H1 (cell line): Measurements from ENCODE around the gene HES5. TPM values are rescaled to one million over a fixed set of nuclear protein-coding genes. Genes with fewer than 3 reads are reported as not detected.

Experiments used
- CTCF ChIA-PET: fragments of 300-600 bp; sonication (Branson Sonifier 250); formaldehyde crosslinking; loops from one replicate; lab custom pipeline; 2021; ENCODE audit not compliant: partially characterized antibody; lab: Charles Lee
- POLR2A ChIA-PET: fragments of 300-600 bp; sonication (Branson Sonifier 250); formaldehyde crosslinking; loops from one replicate; lab custom pipeline; 2021; ENCODE audit warnings: inconsistent platforms; ENCODE audit not compliant: partially characterized antibody; lab: Charles Lee
- DNase-seq, 2 experiments: peaks; one replicate each; pipeline versions ENCODE4 v3.0.0 to v3.0.0-alpha.2; 2010 to 2022; ENCODE audit warnings: low spot score in 2 of 2, low read depth in 1 of 2, mixed read lengths in 1 of 2
- FAIRE-seq: peaks from 2 replicates; lab custom pipeline; 2011; peaks lifted over from hg19 to GRCh38; lab: Jason Lieb, UNC
- H2AFZ ChIP-seq: 2 replicates; pipeline ENCODE4 v1.8.1; 2012; ENCODE audit warnings: low read length, inconsistent platforms
- H2AK5ac ChIP-seq: 2 replicates; pipeline ENCODE4 v1.6.1; 2013; ENCODE audit warnings: low read depth, low read length
- H2BK120ac ChIP-seq: replicated peaks from 2 replicates; pipeline ENCODE3; 2013; ENCODE audit warnings: low read depth, low read length, inconsistent platforms
- H2BK12ac ChIP-seq: 2 replicates; pipeline ENCODE4 v1.6.1; 2013; ENCODE audit warnings: low read depth, low read length
- H2BK15ac ChIP-seq: 2 replicates; pipeline ENCODE4 v1.6.1; 2013; ENCODE audit warnings: low read length
- H2BK20ac ChIP-seq: 2 replicates; pipeline ENCODE4 v1.6.1; 2013; ENCODE audit warnings: low read length
- H2BK5ac ChIP-seq: 2 replicates; pipeline ENCODE4 v1.6.1; 2013; ENCODE audit warnings: low read depth, low read length
- H3K14ac ChIP-seq: 2 replicates; pipeline ENCODE4 v1.6.1; 2013; ENCODE audit warnings: inconsistent platforms; ENCODE audit not compliant: insufficient read length
- H3K18ac ChIP-seq: 2 replicates; pipeline ENCODE4 v1.6.1; 2013; ENCODE audit warnings: low read length; ENCODE audit errors: extremely low read depth
- H3K23ac ChIP-seq: 2 replicates; pipeline ENCODE4 v1.6.1; 2013; ENCODE audit warnings: inconsistent platforms; ENCODE audit not compliant: insufficient read length
- H3K23me2 ChIP-seq: 2 replicates; pipeline ENCODE4 v1.6.1; 2013; ENCODE audit warnings: low read depth, low read length
- H3K27ac ChIP-seq: 2 replicates; pipeline ENCODE4 v1.6.1; 2011; ENCODE audit warnings: low read depth, low read length, inconsistent platforms
- H3K27me3 ChIP-seq, 4 experiments: replicated peaks in 1 of 4; 1 replicate in 1 of 4; 2 replicates in 3 of 4; pipeline versions ENCODE4 v1.6.1 to v1.8.1; 2011 to 2013; ENCODE audit warnings: low read length in 3 of 4, mild to moderate bottlenecking in 3 of 4, inconsistent platforms in 2 of 4, mixed read lengths in 2 of 4, moderate library complexity in 1 of 4; ENCODE audit not compliant: control insufficient read depth in 3 of 4, insufficient read depth in 3 of 4; ENCODE audit errors: extremely low read depth in 1 of 4
- H3K36me3 ChIP-seq, 4 experiments: 2 replicates each; pipeline versions ENCODE4 v1.6.1 to v1.8.1; 2011 to 2013; ENCODE audit warnings: mild to moderate bottlenecking in 4 of 4, low read length in 3 of 4, moderate library complexity in 2 of 4, control low read depth in 1 of 4, inconsistent platforms in 1 of 4; ENCODE audit not compliant: insufficient read depth in 4 of 4, control insufficient read depth in 2 of 4
- H3K4ac ChIP-seq: replicated peaks from 2 replicates; pipeline ENCODE3; 2013; ENCODE audit warnings: low read length, low read depth, mixed read lengths, inconsistent platforms; ENCODE audit not compliant: insufficient read length
- H3K4me1 ChIP-seq, 4 experiments: replicated peaks in 1 of 4; 1 replicate in 1 of 4; 2 replicates in 3 of 4; pipeline versions ENCODE4 v1.6.1 to v1.8.1; 2011 to 2013; ENCODE audit warnings: low read length in 3 of 4, inconsistent platforms in 2 of 4, mixed read lengths in 1 of 4; ENCODE audit not compliant: insufficient read depth in 4 of 4, control insufficient read depth in 3 of 4
- H3K4me2 ChIP-seq, 2 experiments: 2 replicates each; pipeline versions ENCODE4 v1.6.1 to v1.8.1; 2011 to 2013; ENCODE audit warnings: low read depth in 2 of 2, low read length in 2 of 2, control low read depth in 1 of 2, inconsistent platforms in 1 of 2, mild to moderate bottlenecking in 1 of 2; ENCODE audit not compliant: insufficient read depth in 1 of 2
- H3K4me3 ChIP-seq, 4 experiments: fragments of 200-600, 300-600 bp in 1 of 4; sonication (generic), shearing (Covaris generic), sonication (Bioruptor Twin) in 1 of 4; 2 replicates each; pipeline versions ENCODE4 v1.5.1 to v1.8.1; 2011 to 2016; ENCODE audit warnings: low read length in 4 of 4, low read depth in 3 of 4, control low read depth in 2 of 4, inconsistent platforms in 2 of 4, mild to moderate bottlenecking in 2 of 4, mixed read lengths in 1 of 4, moderate library complexity in 1 of 4; ENCODE audit not compliant: insufficient read depth in 2 of 4; ENCODE audit errors: extremely low read depth in 1 of 4
- H3K56ac ChIP-seq: replicated peaks from 2 replicates; pipeline ENCODE3; 2013; ENCODE audit warnings: low read depth, mild to moderate bottlenecking, mixed read lengths, low read length, inconsistent platforms; ENCODE audit not compliant: insufficient read length
- H3K79me1 ChIP-seq: 2 replicates; pipeline ENCODE4 v1.6.1; 2013; ENCODE audit warnings: low read depth, low read length, control low read depth
- H3K79me2 ChIP-seq, 2 experiments: 2 replicates each; pipeline versions ENCODE4 v1.6.1 to v1.8.1; 2012 to 2013; ENCODE audit warnings: low read length in 2 of 2, mild to moderate bottlenecking in 2 of 2, inconsistent platforms in 1 of 2; ENCODE audit not compliant: insufficient read depth in 2 of 2, control insufficient read depth in 1 of 2
- H3K9ac ChIP-seq, 4 experiments: replicated peaks in 1 of 4; 1 replicate in 1 of 4; 2 replicates in 3 of 4; pipeline versions ENCODE4 v1.6.1 to v1.8.1; 2011 to 2013; ENCODE audit warnings: low read depth in 3 of 4, low read length in 3 of 4, control low read depth in 2 of 4, mild to moderate bottlenecking in 2 of 4, moderate library complexity in 2 of 4, inconsistent platforms in 1 of 4; ENCODE audit errors: extremely low read depth in 1 of 4
- H3K9me3 ChIP-seq, 2 experiments: 2 replicates each; pipeline versions ENCODE4 v1.6.1 to v1.8.1; 2012 to 2013; ENCODE audit warnings: mild to moderate bottlenecking in 2 of 2, moderate library complexity in 2 of 2, control low read depth in 1 of 2, inconsistent platforms in 1 of 2, low read depth in 1 of 2, low read length in 1 of 2, mixed read lengths in 1 of 2; ENCODE audit not compliant: insufficient read depth in 2 of 2
- H4K20me1 ChIP-seq, 2 experiments: replicated peaks in 1 of 2; 2 replicates each; pipeline versions ENCODE3 to v1.8.1; 2011 to 2013; ENCODE audit warnings: inconsistent platforms in 2 of 2, low read length in 2 of 2, mild to moderate bottlenecking in 1 of 2; ENCODE audit not compliant: insufficient read depth in 2 of 2, control insufficient read depth in 1 of 2
- H4K5ac ChIP-seq: 2 replicates; pipeline ENCODE4 v1.6.1; 2013; ENCODE audit warnings: low read length, low read depth, mixed read lengths, inconsistent platforms; ENCODE audit not compliant: insufficient read length
- H4K8ac ChIP-seq: 2 replicates; pipeline ENCODE4 v1.8.0; 2013; ENCODE audit warnings: mild to moderate bottlenecking, moderate library complexity, low read length, inconsistent platforms; ENCODE audit not compliant: insufficient read depth; ENCODE audit errors: extremely low read depth
- H4K91ac ChIP-seq: replicated peaks from 2 replicates; pipeline ENCODE3; 2013; ENCODE audit warnings: low read length, mixed read lengths, inconsistent platforms; ENCODE audit not compliant: insufficient read length
- BRCA1 ChIP-seq: IDR thresholded peaks from 2 replicates; pipeline ENCODE4 v1.6.1; 2012; ENCODE audit warnings: low read depth, low read length, improper control_type of control experiment
- CBX8 ChIP-seq: fragments of 300-800, 300-1000 bp; sonication (generic); IDR thresholded peaks from 2 replicates; pipeline ENCODE4 v1.7.1; 2016; ENCODE audit warnings: low read depth, low read length, borderline replicate concordance
- CHD2 ChIP-seq: IDR thresholded peaks from 2 replicates; pipeline ENCODE4 v1.6.1; 2012; ENCODE audit warnings: low read length, improper control_type of control experiment
- WGBS, 2 experiments: shearing (Covaris generic) in 1 of 2; methylation state at CpG; one replicate each; pipeline versions ENCODE4 v1.1.6 to v1.1.7; 2013 to 2015; ENCODE audit warnings: low lambda C conversion rate in 2 of 2, mixed read lengths in 2 of 2, inconsistent platforms in 1 of 2, low coverage in 1 of 2, missing lambda C conversion rate in 1 of 2; ENCODE audit not compliant: insufficient replicate concordance in 2 of 2, insufficient coverage in 1 of 2, insufficient read length in 1 of 2; ENCODE audit errors: extremely low coverage in 1 of 2, missing lambda C conversion rate in 1 of 2; 5-methylcytosine and 5-hydroxymethylcytosine counted together
- polyA plus RNA-seq, 7 experiments: library from polyadenylated mRNA; depleted of rRNA in 3 of 7; stranded (reverse) in 5 of 7; unstranded in 2 of 7; fragments of >200 nt in 5 of 7; fragments of 200-250 nt in 2 of 7; gene quantifications; 1 replicate in 5 of 7; 2 replicates in 1 of 7; 4 replicates in 1 of 7; pipeline versions ENCODE4 v1.2.1 to v1.2.3, GENCODE V29; 2011 to 2013; ENCODE audit warnings: missing spikeins in 2 of 7, mixed read lengths in 2 of 7
- total RNA-seq: library from RNA; stranded (reverse); fragmentation: NEBNext Ultra II Directional; extraction: Animal tissue kit (Norgen Biotek cat#: 25700); gene quantifications from 2 replicates; pipeline ENCODE4 v1.2.1, GENCODE V29; 2021

Gene HES5
- total and polyA plus RNA-seq, 2 of the 8 experiments (the other 6 are each of a cell fraction or from before 2014, with no cell fraction given) = 0.22 TPM; not detected in 1

- H2BK20ac ChIP-seq = no peak overlapping the region
- no peaks in the 10 kb centered on the region for H3K36me3 ChIP-seq
- FAIRE-seq (no peak), DNase-seq (no peak)
- no peaks in the 10 kb centered on the region for H3K79me1 ChIP-seq
- WGBS, 2 experiments = 88% methylated on average over 6 of the region's 16 CpGs; no CpG with 5 or more reads in 1 of the 2 experiments
- no peak overlapping the region for H3K27ac ChIP-seq
- H2AFZ ChIP-seq = no peak overlapping the region
- H3K79me2 ChIP-seq = no peaks in the 10 kb centered on the region
- no peak overlapping the region for H3K23ac ChIP-seq
- no peak overlapping the region for H3K56ac ChIP-seq
- no peak overlapping the region for H2BK120ac ChIP-seq
- POLR2A ChIA-PET = no interaction called here
- no peaks in the 10 kb centered on the region for H3K4me1 ChIP-seq
- no peak overlapping the region for H3K14ac ChIP-seq
- H2BK15ac ChIP-seq = no peak overlapping the region
- H2BK5ac ChIP-seq = no peak overlapping the region
- H3K4me2 ChIP-seq = no peak overlapping the region
- H4K91ac ChIP-seq = no peak overlapping the region
- peaks cover 0 to 7% of the 10 kb centered on the region in 2 experiments for H4K20me1 ChIP-seq
- H3K27me3 ChIP-seq = 0 out of 7 replicates have a peak, but pooled peaks cover 0 to 6% (median 0%) of the 10 kb centered on the region in 4 experiments
- no peak overlapping the region for H3K9ac ChIP-seq
- H3K9me3 ChIP-seq = peaks cover 0 to 17% of the 10 kb centered on the region in 2 experiments; a peak in 2 of 4 replicates
- no peak overlapping the region for H3K4me3 ChIP-seq
- H4K8ac ChIP-seq = no peak overlapping the region
- no peak for TF ChIP-seq CBX8
- TF ChIP-seq CHD2 = no peak
- TF ChIP-seq BRCA1 = no peak
- TF ChIP-seq, all 59 proteins: peak for 0
- Histone ChIP-seq H3K4ac (no peak overlapping the region), H2AK5ac (no peak overlapping the region), H2BK12ac (no peak overlapping the region), H4K5ac (no peak overlapping the region), H3K18ac (no peak overlapping the region), H3K23me2 (no peaks in the 10 kb centered on the region; the same call in 1 of the 2 replicates)
- CTCF ChIA-PET = no interaction called here
Measured at GRCh38 chr1:2483970-2484369, 46.1 kb downstream of the HES5 start.
